Amygdala (tissue), 56 donors: Measurements from ENCODE around the gene JUNB.
"Not testable (repeated sequence)": the region's sequence is repeated elsewhere in the genome, so short reads cannot be mapped to it uniquely, and the experiment has no call there.

Source experiments
- DNase-seq, 56 donors: peaks; one replicate each; lab custom pipeline; 2025; lab: John Stamatoyannopoulos, UW

The JUNB gene

GRCh38 chr19:12788042-12788681 is 3.1 kb upstream of the JUNB start:
- no peak for DNase-seq

DNA sequence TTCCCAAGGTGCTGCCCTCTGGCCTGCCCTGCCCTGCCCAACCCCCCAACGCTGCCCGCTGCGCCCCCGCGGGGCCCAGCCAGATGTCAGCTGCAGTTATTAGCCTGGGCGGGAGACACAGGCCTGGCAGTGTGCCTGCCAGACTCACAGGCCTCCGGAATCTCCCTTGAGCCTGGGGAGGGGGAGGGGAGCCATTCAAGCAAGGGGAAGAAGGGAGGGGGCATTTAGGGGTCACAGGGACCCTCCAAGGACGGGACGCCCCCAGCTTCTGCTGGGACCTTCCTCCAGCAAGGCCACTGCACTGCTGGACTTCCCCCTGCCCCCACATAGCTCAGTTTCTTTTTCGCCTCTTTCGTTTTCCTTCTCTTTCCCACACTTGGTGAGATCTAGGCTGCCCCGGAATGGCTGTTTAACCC is 2.6 kb upstream of the JUNB start:
- DNase-seq, result peak in 49 of 56 donors; percentile 12 to 80 (median 52)

GRCh38 chr19:12789098-12789903 is 2.0 kb upstream of the JUNB start:
- peak in 2 of 56 donors; percentile 40 to 67 for DNase-seq

- DNase-seq, result peak; percentile 41 to 96 (median 89)
These were observed 1.2 kb upstream of the JUNB start for GRCh38 chr19:12789904-12790619.

DNA sequence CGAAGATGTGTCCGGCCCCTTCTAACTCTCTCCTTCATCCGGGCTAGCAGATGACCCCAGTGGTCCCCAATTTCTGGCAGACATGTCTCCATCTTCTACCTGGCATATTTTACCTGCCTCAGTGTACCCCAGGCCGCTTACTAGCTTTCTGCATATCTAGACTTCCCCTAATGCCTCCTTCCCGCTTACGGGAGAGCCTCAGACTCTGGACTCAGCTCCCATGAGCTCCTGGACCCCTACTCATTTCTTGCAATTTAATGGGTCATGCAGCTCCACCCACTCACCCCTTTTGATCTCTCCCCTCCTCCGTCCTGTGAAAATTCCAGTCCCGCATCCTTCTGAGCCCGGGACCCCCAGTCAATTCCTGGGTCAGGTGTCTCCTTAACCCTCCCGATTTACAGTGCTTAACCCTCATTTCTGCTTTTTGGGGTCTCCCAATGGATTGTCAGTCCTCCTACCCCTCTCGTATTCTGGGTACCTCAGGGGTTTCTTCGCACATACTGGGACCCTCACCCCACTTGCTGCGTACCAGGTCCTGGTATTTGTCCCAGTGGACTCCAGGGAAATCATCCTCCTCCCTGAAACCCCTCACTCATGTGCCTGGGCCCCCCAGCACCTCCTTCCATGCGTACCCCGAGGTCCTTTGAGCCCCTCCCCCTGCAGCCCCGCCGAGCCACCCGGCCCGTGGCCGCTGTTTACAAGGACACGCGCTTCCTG is 500 bp upstream of the JUNB start:
- DNase-seq, result peak in 8 of 56 donors; percentile 8 to 70 (median 39)

GRCh38 chr19:12792051-12792852 is 966 bp downstream of the JUNB start:
- peak in 47 of 56 donors; percentile 8 to 75 (median 52) for DNase-seq

GRCh38 chr19:12792853-12793289 is 1.6 kb downstream of the JUNB start:
- peak in 4 of 56 donors; percentile 38 to 65 (median 56) for DNase-seq

DNA sequence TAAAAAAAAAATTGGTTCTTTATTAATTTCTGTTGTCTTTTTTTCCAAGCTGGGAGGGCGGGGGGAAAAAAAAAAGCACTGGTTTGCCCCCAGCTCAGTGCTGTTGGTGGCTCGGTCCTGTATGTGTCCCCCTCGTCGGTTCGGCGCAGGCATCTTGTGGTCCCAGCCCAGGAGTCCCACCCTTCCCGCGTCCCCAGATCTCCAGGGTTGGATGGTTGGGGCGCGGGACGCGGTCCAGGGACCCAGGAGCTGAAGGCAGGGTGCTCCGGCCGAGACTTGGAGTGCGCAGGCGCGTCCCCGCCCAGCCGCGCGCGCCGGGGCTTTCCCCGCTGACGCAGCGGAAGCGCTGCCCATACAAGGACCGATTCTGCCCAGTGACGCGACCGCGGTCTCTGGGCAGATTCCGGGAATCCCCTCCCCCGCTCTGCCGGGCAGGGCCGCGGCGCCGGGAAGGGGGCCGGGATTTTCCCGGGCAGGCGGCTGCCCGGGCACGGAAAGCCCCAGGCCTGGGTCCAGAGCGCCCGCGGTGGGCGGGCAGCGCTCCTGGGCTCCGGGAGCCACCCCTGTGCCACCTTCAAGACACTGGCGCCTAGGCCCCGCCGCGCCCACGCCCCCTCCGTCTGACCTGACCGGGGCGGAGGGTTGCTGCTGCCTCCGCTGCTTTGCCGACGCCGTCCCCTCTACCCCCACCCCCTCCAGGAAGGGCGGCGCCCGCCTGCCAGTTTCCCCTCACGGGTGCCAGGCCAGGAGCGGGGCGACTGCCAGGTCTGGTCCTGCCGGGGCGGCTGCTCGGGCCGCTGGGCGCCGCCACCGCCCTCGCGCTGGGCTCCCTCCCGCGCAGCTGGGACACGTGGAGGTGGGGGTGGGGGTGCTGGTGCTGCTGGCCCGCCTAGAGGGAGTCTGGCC is 2.3 kb downstream of the JUNB start:
- DNase-seq, result peak in 55 of 56 donors; percentile 60 to 97 (median 87)

DNA sequence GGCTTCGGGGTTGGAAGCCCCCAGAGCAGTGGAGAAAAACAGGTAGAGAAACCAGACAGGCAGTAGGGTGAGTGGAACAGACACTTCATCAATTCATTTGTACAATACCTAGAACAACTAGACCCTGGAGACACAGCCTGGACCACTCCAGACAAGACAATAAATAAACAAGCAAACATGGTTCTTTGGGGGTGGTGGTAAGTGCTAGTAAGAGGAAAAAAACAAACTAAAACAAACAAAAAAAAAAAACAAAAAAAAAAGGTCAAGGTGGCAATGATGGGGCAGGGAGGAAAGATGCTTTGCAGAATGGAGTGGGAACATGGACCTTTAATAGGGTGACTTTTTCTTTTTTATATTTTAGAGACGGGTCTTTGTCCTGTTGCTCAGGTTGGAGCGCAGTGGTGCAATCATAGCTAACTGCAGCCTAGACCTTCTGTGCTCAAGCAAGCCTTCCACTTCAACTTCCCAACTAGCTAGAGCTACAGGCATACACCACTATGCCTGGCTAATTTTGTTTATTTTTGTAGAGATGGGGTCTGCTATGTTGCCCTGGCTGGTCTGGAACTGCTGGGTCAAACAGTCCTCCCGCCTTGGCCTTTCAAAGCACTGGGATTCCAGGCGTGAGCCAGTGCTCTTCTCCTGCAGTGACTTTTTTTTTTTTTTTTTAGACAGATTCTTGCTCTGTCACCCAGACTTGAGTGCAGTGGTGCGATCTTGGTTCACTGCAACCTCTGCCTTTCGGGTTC is 3.1 kb downstream of the JUNB start:
- DNase-seq, result no peak

- DNase-seq, result no peak
These were observed 3.7 kb downstream of the JUNB start for GRCh38 chr19:12794971-12795381.

DNA sequence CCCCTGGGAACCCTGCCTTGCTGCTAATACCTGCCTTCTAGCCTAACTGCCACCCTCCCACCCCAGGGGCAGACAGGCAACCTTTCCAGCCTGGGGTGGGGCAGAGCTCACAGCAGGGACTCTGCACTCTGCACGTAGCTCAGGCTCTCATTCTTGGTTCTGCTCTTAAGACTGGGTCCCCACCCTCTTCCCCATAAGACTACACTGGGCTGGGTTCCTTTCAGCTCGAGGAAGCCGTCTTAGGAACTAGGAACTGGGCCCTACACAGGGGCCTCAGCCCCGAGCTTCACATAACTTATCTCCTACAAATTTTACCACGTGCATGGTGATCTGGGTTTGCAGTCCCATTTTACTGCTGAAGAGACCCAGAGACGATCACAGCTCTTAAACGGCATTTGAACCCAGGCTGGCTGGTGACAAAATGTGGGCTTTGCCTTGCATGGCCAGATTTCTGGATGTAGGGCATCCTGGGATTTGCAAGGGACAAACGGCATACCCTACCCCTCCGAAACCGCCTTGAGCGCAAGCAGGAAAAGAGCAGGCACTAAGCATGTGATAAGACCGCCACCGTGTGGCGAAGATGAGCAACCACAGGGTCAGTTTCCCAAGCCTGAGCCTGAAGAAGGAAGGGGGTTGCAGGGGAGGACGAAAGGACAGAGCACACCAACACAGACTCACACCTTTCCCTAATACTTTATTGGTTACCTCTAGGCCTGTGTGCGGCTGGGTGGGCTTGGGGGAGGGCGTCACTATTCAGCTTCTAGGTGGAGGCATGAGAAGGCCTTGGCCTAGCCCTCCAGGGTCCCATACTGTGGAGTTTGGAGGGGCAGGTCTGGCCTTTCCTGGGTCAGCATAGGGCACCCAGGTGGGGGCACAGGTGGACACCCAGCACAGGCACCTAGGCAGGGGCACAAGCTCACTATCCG is 5.1 kb downstream of the JUNB start:
- peak in 51 of 56 donors; percentile 17 to 83 (median 57) for DNase-seq

DNA sequence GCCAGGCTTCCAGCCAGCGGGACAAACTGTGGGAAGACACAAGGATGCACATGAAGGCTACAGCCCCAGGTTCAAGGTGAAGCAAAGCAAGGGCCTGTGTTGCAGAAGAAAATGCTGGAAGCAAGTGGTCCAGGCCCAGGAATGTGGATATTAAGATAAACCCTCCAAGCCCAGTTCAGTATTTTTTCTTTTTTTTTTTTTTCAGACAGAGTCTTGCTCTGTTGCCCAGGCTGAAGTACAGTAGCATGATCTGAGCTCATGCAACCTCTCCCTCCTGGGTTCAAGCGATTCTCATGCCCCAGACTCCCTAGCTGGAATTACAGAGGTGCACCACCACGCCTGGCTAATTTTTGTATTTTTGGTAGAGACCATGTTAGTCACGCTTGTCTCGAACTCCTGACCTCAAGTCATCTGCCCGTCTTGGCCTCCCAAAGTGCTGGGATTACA is 5.9 kb downstream of the JUNB start:
- no peak for DNase-seq

DNA sequence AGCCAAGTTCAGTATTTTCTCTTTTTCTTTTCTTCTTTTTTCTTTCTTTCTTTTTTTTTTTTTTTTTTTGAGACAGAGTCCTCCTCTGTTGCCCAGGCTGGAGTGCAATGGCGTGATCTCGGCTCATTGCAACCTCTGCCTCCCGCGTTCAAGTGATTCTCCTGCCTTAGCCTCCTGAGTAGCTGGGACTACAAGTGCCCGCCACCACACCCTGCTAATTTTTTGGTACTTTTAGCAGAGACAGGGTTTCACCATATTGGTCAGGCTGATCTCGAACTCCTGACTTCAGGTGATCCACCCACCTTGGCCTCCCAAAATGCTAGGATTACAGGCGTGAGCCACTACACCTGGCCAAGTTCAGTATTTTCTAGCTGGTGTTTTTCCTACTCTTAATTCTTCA is 6.3 kb downstream of the JUNB start:
- DNase-seq, result not testable (repeated sequence)

- no peak for DNase-seq
These were observed 8.6 kb downstream of the JUNB start for GRCh38 chr19:12799742-12800465.

DNA sequence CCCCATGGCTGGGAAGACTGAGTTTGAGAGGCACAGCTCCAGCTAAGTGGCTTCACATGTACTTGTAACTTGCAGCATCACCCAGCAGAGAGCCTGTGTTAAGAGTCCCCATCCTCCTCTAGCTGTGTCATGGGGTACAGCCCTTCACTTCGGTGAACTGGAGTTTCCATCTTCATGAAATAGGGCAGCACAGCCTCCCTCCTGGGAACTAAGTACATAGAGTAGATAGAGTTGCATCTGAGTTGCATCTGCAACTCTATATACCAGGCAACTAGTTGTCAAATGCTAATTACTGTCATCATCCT is 9.1 kb downstream of the JUNB start:
- DNase-seq, result no peak

GRCh38 chr19:12800923-12801465 is 9.7 kb downstream of the JUNB start:
- peak in 6 of 56 donors; percentile 12 to 52 (median 42) for DNase-seq
